ENCODE data around the gene AMPH.

The AMPH gene

DNA sequence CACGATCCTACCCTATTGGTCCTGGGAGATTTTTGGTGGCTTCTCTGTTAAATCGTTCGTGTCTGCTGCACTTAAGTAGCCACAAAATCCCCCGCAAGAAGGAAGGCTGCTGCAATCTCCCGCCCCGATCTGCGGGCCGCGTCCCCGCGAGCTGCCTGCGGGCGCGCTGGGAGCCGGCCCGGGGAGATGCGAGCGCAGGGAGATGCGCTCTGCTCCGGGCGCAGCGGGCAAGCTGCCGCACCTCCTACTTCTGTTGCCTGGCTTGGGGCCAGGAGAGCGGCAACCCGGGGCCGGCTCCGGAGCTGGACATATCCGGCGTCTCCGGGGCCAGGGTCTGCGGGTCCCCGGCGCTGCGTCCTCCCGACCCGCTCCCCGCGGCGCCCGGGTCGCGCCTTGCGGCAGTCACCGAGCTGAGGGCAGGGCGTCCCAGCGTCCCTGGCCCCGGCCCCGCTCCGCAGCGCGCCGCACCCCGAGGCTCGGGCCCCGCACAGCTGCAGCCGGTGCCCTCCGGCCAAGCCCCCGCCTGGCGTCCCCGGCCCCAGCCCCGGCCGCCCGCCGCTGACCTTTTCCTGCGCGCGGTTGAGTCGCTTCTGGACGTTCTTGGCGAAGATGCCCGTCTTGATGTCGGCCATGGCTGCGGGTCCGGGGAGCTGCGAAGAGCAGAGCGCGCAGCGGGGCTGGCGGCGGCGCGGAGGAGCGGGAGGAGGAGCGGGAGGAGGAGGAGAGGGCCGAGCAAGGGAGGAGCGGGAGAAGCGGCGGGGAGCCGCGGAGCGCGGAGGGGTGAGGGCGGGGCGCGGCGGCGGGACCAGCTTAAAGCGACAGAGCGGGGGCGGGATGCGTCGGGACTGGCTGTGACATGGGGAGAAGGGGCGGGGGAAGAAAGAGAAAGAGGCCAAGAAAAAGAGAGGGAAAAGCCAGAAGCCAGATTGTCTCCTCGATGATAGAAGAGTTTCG is at the start of gene AMPH:
TSS of gene AMPH (minus strand) at position 654 of the 954 bp plus-strand sequence. CDS start at position 632, 22 bp downstream.
- H3K4me3 Mint-ChIP-seq, result peak within 1 kb of the TSS; percentile 70
- no peaks in the 10 kb centered on the region for H3K9me3 Mint-ChIP-seq
- peak; percentile 37 for DNase-seq
- H3K36me3 Mint-ChIP-seq (ENCODE audit: low read depth), result no peaks in the 10 kb centered on the region
- peaks cover 9% of the 10 kb centered on the region for H3K4me1 Mint-ChIP-seq (ENCODE audit: low read depth)
- peaks cover 70% of the 10 kb centered on the region for H3K27me3 Mint-ChIP-seq
- no peak within 1 kb of the TSS for H3K27ac Mint-ChIP-seq

DNA sequence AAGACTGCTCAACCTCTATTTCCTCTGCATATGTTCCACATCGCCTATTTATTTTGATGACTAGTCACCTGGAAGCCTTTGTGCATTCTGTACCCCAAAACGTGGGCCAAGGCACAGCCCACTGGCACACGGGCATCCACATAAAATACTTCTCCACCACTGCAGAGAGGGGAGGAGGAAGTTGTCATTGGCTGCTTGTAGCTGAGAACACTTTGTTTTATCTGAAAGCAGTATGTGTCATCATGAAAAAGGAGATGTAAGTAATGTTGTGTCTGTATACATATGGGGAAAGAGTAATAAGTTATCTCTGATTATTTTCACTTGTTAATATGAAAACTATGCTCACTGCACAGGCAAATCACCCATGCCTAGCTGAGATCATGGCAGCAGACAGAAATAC is 48.2 kb upstream of the AMPH start:
- Mint-ChIP-seq H3K36me3 (ENCODE audit: low read depth) (no peaks in the 10 kb centered on the region), H3K27me3 (peaks cover 4% of the 10 kb centered on the region), H3K4me3 (no peak overlapping the region)

DNA sequence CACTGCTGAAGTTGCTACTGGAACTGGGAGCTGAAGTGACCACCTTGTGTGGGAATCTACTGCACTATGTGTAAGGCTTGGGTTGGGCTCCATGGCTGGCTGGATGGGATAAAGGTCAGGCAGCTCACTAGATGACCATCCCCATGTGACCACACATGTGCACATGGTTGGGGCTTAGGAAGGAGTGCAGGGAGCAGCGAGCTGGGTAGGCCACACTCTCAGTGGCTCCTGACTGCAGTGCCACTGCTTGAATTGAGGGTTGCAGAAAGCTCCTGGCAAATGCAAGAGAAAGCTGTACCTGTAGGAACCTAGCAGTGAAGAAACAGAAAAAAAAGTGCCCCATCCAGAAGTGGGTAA is 47.5 kb upstream of the AMPH start:
- Mint-ChIP-seq H3K9me3 (no peaks in the 10 kb centered on the region), H3K4me1 (ENCODE audit: low read depth) (no peaks in the 10 kb centered on the region), H3K36me3 (ENCODE audit: low read depth) (no peaks in the 10 kb centered on the region), H3K27me3 (peaks cover 4% of the 10 kb centered on the region), H3K27ac (no peak overlapping the region), H3K4me3 (no peak overlapping the region)
- DNase-seq, result no peak

More for the DNA sequence above, 48.2 kb upstream of the AMPH start:
- Mint-ChIP-seq H3K9me3 (no peaks in the 10 kb centered on the region), H3K4me1 (ENCODE audit: low read depth) (no peaks in the 10 kb centered on the region), H3K27ac (no peak overlapping the region)
- DNase-seq, result no peak

DNA sequence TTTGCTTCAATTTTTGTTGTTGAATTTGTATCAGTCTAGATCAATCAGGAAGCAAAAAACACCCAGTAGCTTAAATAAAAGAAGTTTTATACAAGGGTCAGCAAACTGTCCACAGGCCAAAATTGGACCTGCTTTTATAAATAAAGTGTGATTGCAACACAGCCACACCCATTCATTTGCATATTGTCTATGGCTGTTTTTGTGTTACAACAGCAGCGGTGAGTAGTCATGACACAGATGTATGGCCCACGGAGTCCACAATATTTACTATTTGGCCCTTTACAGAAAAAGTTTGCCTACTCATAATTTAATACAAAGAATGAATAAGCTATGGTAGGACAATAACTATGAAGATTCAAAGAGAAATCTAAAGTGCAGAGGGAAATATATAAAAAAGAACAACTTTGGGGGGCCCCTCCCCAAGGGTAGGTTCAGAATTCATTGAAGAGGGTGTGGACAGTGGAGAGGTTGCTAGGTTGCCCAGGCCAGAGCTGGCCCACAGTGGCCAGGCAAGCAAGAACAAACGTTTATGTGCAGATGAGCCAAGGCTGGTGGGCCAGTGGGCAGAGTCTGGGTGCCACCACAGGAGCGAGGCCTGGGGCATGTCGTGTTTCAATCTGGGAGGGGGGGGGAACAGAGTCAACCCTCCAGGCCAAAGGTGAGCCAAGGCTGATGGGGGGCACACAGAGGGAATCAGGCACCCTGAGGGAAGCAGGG is 47.0 kb upstream of the AMPH start:
- peaks cover 2% of the 10 kb centered on the region for H3K27me3 Mint-ChIP-seq
- H3K27ac Mint-ChIP-seq, result no peak overlapping the region
- no peaks in the 10 kb centered on the region for H3K36me3 Mint-ChIP-seq (ENCODE audit: low read depth)
- H3K4me3 Mint-ChIP-seq, result no peak overlapping the region
- no peak for DNase-seq
- no peaks in the 10 kb centered on the region for H3K9me3 Mint-ChIP-seq
- no peaks in the 10 kb centered on the region for H3K4me1 Mint-ChIP-seq (ENCODE audit: low read depth)

DNA sequence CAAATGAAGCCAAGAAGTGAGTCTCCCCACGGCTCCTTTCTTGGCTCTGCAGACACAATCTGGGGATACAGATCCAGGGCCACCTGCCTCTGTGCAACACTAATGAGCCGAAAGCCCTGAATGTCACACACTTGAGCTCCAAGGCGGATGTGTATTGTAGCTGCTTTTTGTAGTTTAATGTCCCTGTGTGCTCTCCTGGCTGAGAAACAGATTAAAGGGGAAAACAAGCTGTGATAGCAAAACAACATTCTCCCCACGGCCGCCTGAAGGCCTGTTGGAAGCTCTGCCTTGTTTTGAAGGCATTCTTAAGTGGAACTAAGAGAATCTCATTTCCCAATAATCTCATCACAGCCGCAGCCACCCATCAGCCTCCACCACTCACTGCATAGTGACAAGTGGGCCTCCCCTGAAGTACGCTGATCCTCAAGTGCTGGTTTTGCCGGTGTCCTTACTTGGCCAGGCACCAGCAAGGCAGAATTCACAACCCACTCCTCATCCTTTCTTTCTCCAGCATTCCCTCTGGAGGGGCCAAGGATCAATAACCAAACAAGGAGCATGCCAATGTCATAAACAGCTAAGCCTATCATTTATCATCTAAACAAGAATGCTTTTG is 44.4 kb upstream of the AMPH start:
- no peak for DNase-seq
- Mint-ChIP-seq H3K27ac (no peak overlapping the region), H3K27me3 (peaks cover 3% of the 10 kb centered on the region), H3K36me3 (ENCODE audit: low read depth) (no peaks in the 10 kb centered on the region), H3K9me3 (no peaks in the 10 kb centered on the region), H3K4me3 (no peak overlapping the region), H3K4me1 (ENCODE audit: low read depth) (no peaks in the 10 kb centered on the region)

DNA sequence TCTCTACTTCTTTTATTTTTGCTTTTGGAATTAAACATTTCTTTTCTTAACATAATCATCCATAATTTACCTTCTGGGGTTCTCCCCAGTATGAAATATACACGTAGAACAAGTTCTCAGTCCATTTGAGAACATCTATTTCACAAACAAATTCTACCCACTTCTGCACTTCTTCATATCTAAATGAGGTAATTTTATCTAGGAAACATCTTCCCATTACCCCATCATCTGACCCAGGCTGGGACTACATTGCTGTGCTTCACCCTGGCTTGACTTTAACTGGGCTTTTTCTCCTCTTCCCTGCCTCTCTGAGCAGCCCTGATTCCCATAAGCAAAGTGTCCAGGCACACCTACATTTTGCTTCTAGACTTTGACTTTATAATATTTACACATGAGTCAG is 43.3 kb upstream of the AMPH start:
- Mint-ChIP-seq H3K4me1 (ENCODE audit: low read depth) (no peaks in the 10 kb centered on the region), H3K36me3 (ENCODE audit: low read depth) (no peaks in the 10 kb centered on the region), H3K4me3 (no peak overlapping the region), H3K27ac (no peak overlapping the region), H3K27me3 (peaks cover 3% of the 10 kb centered on the region), H3K9me3 (no peaks in the 10 kb centered on the region)
- DNase-seq, result no peak

DNA sequence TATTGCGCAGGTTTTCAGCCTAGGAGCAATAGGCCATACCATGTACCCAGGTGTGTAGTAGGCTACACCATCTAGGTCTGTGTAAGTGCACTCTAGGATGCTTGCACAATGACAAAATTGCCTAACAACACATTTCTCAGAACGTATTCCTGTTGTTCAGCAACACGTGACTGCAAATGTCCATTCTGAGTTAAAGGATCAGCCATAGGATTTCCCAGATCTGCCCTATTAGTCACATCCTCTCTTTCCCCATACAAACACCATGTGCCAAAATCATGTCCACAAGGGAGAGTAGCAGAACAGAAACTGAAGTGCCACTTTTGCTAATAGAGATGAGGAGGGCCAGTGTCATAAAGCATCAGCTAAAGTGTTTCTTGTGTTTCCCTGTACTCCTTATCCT is 42.6 kb upstream of the AMPH start:
- H3K4me3 Mint-ChIP-seq, result no peak overlapping the region
- H3K36me3 Mint-ChIP-seq (ENCODE audit: low read depth), result no peaks in the 10 kb centered on the region
- no peaks in the 10 kb centered on the region for H3K9me3 Mint-ChIP-seq
- no peaks in the 10 kb centered on the region for H3K4me1 Mint-ChIP-seq (ENCODE audit: low read depth)
- no peak overlapping the region for H3K27ac Mint-ChIP-seq
- peaks cover 3% of the 10 kb centered on the region for H3K27me3 Mint-ChIP-seq
- DNase-seq, result no peak

DNA sequence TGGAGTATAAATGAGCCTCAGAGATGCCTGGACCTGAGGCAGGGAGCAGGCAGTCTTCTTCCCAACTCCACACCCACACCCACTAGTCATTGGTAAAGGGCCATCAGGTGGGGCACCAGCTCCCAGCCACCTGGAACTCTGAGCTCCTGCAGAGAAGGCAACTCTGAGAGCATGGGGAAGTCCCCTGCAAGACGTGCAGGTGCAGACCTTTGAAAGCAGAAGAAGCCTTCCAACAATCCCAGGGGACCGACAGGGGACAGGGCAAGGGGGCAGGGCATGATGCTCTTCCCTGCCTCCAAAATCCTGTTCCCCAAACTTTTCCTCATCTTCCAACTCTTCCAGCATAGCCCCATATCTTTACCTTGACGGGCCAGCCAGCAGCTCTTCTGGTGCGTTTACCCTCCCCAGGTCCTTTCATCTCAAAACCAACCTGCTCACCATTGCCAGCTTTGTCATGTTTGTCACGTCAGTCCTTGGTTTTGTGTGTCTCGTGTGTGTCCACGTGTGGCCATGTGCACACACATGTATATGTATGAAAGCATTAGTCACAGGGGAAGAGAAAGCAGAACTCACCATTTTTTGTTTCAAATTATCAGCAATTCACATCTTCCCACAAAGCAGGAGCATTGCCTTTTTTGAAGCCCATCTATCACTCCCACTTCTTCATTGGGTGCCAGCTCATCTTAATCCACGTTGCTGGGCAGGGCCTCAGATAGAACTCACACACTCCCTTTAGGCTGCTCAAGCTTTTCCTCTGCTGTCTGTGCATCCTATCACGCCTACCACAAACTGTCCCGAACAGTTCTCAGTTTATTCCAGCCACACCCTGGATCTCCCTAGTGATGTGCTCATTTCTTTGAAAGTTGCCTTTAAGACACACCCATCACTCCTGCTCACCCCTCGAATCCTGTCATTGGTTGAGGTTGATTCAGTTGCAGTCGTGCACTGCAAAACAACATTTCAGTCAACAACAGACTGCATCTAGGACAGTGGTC is 41.0 kb upstream of the AMPH start:
- Mint-ChIP-seq H3K27me3 (peaks cover 6% of the 10 kb centered on the region), H3K27ac (no peak overlapping the region), H3K4me3 (no peak overlapping the region), H3K4me1 (ENCODE audit: low read depth) (no peaks in the 10 kb centered on the region), H3K9me3 (no peaks in the 10 kb centered on the region), H3K36me3 (ENCODE audit: low read depth) (no peaks in the 10 kb centered on the region)
- no peak for DNase-seq

DNA sequence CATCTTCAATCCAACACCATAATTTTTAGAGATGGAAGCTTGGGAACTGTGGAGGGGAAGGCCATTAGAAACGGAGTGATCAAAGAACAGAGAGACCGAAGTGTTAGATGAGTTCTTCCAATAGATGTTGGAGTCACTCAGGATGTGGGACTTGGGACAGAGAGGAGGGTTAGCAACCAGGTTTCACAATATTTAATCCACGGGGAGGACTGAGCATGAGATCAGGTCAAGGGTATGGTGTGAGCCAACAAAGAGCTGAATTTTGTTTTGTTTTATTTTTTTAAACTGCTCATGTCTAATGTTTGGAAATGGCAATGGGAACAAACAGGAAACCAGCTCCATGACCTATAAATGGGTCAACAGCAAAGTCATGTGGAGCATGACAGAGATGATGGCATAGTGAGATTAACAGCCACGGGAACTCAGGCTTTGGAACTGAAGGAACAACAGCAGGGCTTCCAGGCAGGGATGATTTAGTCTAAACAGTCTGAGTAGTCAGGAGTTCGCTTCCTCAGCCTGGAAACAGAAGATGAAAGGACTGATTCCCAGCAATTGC is 38.9 kb upstream of the AMPH start:
- Mint-ChIP-seq H3K4me3 (no peak overlapping the region), H3K27me3 (peaks cover 6% of the 10 kb centered on the region), H3K4me1 (ENCODE audit: low read depth) (no peaks in the 10 kb centered on the region), H3K27ac (no peak overlapping the region), H3K36me3 (ENCODE audit: low read depth) (no peaks in the 10 kb centered on the region), H3K9me3 (no peaks in the 10 kb centered on the region)
- no peak for DNase-seq

DNA sequence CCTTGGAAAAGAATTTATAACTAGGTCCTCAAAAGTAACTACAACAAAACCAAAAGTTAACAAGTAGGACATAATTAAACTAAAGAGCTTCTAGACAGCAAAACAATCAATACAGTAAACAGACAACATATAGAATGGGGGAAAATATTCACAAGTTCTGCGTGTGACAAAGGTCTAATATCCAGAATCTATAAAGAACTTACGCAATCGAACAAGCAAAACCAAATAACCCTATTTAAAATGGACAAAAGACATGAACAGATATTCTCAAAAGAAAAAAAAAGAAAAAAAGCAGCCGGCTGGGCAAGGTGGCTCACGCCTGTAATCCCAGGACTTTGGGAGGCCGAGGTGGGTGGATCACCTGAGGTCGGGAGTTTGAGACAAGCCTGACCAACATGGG is 33.8 kb upstream of the AMPH start:
- Mint-ChIP-seq H3K27me3 (peaks cover 32% of the 10 kb centered on the region), H3K36me3 (ENCODE audit: low read depth) (no peaks in the 10 kb centered on the region), H3K9me3 (no peaks in the 10 kb centered on the region), H3K4me1 (ENCODE audit: low read depth) (no peaks in the 10 kb centered on the region), H3K4me3 (no peak overlapping the region), H3K27ac (no peak overlapping the region)
- no peak for DNase-seq

DNA sequence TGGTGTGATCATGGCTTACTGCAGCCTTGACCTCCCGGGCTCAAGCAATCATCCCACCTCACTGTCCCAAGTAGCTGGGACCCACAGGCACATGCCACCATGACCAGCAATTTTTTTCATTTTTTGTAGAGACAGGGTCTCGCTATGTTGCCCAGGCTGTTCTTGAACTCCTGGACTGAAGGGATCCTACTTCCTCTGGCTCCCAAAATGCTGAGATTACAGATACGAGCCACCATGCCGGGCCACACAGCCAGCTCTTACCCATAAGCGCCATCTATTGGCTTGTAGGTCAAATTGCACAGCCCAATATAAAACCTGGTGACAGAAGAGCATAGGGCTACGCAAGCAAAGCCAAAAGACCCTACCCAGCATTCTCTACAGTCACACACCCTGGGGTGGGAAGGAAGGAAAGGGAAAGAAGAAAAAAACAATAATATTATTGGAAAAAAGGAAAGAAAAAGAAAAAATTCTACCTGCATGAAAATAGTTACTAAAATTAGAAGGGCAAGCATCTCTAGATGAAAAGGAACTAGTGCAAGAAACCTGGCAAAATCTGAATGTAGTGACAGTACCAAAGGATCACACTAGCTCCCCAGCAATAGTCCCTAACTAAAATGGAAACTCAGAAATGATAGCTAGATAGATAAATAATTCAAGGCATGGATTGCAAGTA is 29.4 kb upstream of the AMPH start:
- no peak for DNase-seq
- H3K36me3 Mint-ChIP-seq (ENCODE audit: low read depth), result no peaks in the 10 kb centered on the region
- H3K27ac Mint-ChIP-seq, result no peak overlapping the region

DNA sequence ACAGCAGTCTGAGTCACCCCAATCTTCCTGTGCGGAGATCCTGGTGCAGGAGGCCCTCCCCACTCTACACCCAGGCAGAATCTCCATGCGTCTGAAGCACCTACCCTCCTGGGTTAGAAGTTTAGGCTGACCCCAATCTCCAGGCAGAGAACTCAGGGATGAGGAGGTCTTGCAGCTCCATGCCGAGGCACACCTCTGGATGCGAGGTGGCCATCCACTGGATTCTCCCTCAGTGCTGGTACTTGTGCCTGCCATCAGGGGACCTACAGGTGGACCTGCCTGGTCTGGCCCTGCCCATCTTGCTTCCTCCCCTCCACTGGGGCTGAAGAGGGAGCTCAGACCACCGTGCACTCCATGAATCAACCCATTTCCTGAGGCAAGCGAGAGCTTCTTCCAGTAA is 28.8 kb upstream of the AMPH start:
- Mint-ChIP-seq H3K4me3 (no peak overlapping the region), H3K27ac (no peak overlapping the region), H3K9me3 (no peaks in the 10 kb centered on the region), H3K36me3 (ENCODE audit: low read depth) (no peaks in the 10 kb centered on the region), H3K4me1 (ENCODE audit: low read depth) (no peaks in the 10 kb centered on the region), H3K27me3 (peaks cover 36% of the 10 kb centered on the region)
- no peak for DNase-seq

More for the DNA sequence above, 29.4 kb upstream of the AMPH start:
- Mint-ChIP-seq H3K4me1 (ENCODE audit: low read depth) (no peaks in the 10 kb centered on the region), H3K4me3 (no peak overlapping the region), H3K9me3 (no peaks in the 10 kb centered on the region), H3K27me3 (peaks cover 36% of the 10 kb centered on the region)

DNA sequence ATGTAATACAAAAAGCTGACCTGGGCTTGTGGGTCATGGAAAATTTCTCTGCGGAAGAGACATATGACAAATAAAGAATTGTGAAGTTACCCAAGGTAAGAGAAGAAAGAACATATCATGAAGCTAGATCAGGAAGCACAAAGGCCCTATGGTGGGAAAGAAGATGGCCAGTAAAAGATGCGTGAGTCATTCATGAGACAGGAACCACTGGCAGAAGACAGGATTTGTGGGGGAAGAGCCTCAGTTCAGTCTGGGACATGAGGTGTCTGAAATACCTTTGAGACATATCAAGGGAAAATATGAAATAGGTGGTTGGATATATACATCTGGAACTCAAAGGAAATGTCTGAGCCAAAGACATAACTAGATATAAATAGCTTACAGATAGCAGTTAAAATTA is 27.7 kb upstream of the AMPH start:
- Mint-ChIP-seq H3K27ac (no peak overlapping the region), H3K36me3 (ENCODE audit: low read depth) (no peaks in the 10 kb centered on the region), H3K9me3 (no peaks in the 10 kb centered on the region), H3K4me1 (ENCODE audit: low read depth) (no peaks in the 10 kb centered on the region), H3K27me3 (peaks cover 36% of the 10 kb centered on the region), H3K4me3 (no peak overlapping the region)
- no peak for DNase-seq

Measured in activated T-cell treated with anti-CD3 and anti-CD28 coated beads, Interleukin-2, amount 50 U/mL, for 24 hours (primary cell).